Measurements from ENCODE around the gene EML3. TPM values are rescaled to one million over a fixed set of nuclear protein-coding genes. Genes with fewer than 3 reads are reported as not detected.

The EML3 gene
- total RNA-seq, result 11.6 and 14.0 TPM in 2 replicates

GRCh38 chr11:62612366-62613290 lies at the start of gene EML3, which contains the start of gene ROM1:
Gene EML3, minus strand, starts transcription at chr11:62612775. Its CDS starts 318 bp downstream, at chr11:62612457.
Gene ROM1, plus strand, starts transcription at chr11:62613257. Its CDS starts 25 bp downstream, at chr11:62613282.

GRCh38 chr11:62645946-62646824 lies 33.6 kb upstream of the EML3 start, which contains the start of gene GANAB:
Gene GANAB, minus strand, starts transcription at chr11:62646613. Its CDS starts 14 bp downstream, at chr11:62646599.

GRCh38 chr11:62621567-62622470 lies 9.2 kb upstream of the EML3 start, which contains the start of gene B3GAT3:
Gene B3GAT3, minus strand, starts transcription at chr11:62621986. Its CDS starts 39 bp downstream, at chr11:62621947.

GRCh38 chr11:62601372-62602140 lies 11.0 kb downstream of the EML3 start, which contains the start of gene MTA2:
Gene MTA2, minus strand, starts transcription at chr11:62601865. Its CDS starts 415 bp downstream, at chr11:62601450.

GRCh38 chr11:62591448-62592145 lies 21.0 kb downstream of the EML3 start, which contains the start of gene TUT1:
Gene TUT1, minus strand, starts transcription at chr11:62591523. Its CDS starts 38 bp downstream, at chr11:62591485.

GRCh38 chr11:62573592-62574362 lies 38.8 kb downstream of the EML3 start, which contains the start of gene EEF1G:
Gene EEF1G, minus strand, starts transcription at chr11:62573891. Its CDS starts 49 bp downstream, at chr11:62573842.

Other genes starting within 250 kb of the EML3 start
- gene SCGB1A1, start 193.7 kb downstream of the EML3 start, total RNA-seq, result not detected in 2 replicates
- 598 and 812 TPM in 2 replicates for gene AHNAK, start 66.0 kb downstream of the EML3 start, total RNA-seq
- 1,010 and 1,304 TPM in 2 replicates for gene EEF1G, start 38.9 kb downstream of the EML3 start, total RNA-seq
- 7.0 TPM in 2 replicates for gene TUT1, start 21.3 kb downstream of the EML3 start, total RNA-seq
- 97.1 and 125 TPM in 2 replicates for gene MTA2, start 10.9 kb downstream of the EML3 start, total RNA-seq
- 2.3 and 2.9 TPM in 2 replicates for gene ROM1, start 482 bp upstream of the EML3 start, total RNA-seq
- 34.3 and 50.9 TPM in 2 replicates for gene B3GAT3, start 9.2 kb upstream of the EML3 start, total RNA-seq
- gene GANAB, start 33.8 kb upstream of the EML3 start, total RNA-seq, result 315 and 475 TPM in 2 replicates
- gene INTS5, start 40.5 kb upstream of the EML3 start, total RNA-seq, result 22.9 and 24.5 TPM in 2 replicates
- gene C11orf98, start 52.4 kb upstream of the EML3 start, total RNA-seq, result 24.6 and 35.6 TPM in 2 replicates
- 4.2 and 9.4 TPM in 2 replicates for gene CSKMT, start 52.5 kb upstream of the EML3 start, total RNA-seq
- gene UQCC3, start 58.9 kb upstream of the EML3 start, total RNA-seq, result 12.0 and 12.6 TPM in 2 replicates
- gene LBHD1, start 59.5 kb upstream of the EML3 start, total RNA-seq, result 2.7 and 3.3 TPM in 2 replicates
- 99.4 and 126 TPM in 2 replicates for gene UBXN1, start 66.3 kb upstream of the EML3 start, total RNA-seq
- gene LRRN4CL, start 76.8 kb upstream of the EML3 start, total RNA-seq, result 12.2 and 23.5 TPM in 2 replicates
- gene BSCL2, start 94.6 kb upstream of the EML3 start, total RNA-seq, result 37.4 and 39.5 TPM in 2 replicates
- gene GNG3, start 94.9 kb upstream of the EML3 start, total RNA-seq, result not detected in 2 replicates
- 9.6 and 16.4 TPM in 2 replicates for gene HNRNPUL2, start 114.7 kb upstream of the EML3 start, total RNA-seq
- 30.0 and 35.2 TPM in 2 replicates for gene TTC9C, start 115.7 kb upstream of the EML3 start, total RNA-seq
- gene ZBTB3, start 141.4 kb upstream of the EML3 start, total RNA-seq, result 14.5 and 15.6 TPM in 2 replicates
- 66.9 and 68.8 TPM in 2 replicates for gene POLR2G, start 148.8 kb upstream of the EML3 start, total RNA-seq
- gene TAF6L, start 158.6 kb upstream of the EML3 start, total RNA-seq, result 29.2 and 30.7 TPM in 2 replicates
- 19.0 and 25.5 TPM in 2 replicates for gene TMEM179B, start 174.6 kb upstream of the EML3 start, total RNA-seq
- 21.8 and 24.1 TPM in 2 replicates for gene TMEM223, start 179.2 kb upstream of the EML3 start, total RNA-seq
- 26.4 and 28.4 TPM in 2 replicates for gene NXF1, start 192.7 kb upstream of the EML3 start, total RNA-seq
- 42.4 and 52.6 TPM in 2 replicates for gene STX5, start 219.3 kb upstream of the EML3 start, total RNA-seq
- not detected in 2 replicates for gene TEX54, start 220.1 kb upstream of the EML3 start, total RNA-seq
- gene WDR74, start 226.8 kb upstream of the EML3 start, total RNA-seq, result 48.4 and 68.5 TPM in 2 replicates

All from uterine smooth muscle cell (primary cell).